DND-41 (cell line): ENCODE measurements around the gene SUB1.

Source experiments
- ATAC-seq: fragments of 200-7000 bp; cut with Tn5 transposase; 3 replicates; pipeline ENCODE4 v1.9.1; 2021; ENCODE audit warnings: low read depth; ENCODE audit not compliant: insufficient read depth
- DNase-seq: peaks from one replicate; pipeline ENCODE4 v3.0.0-alpha.2; 2020
- H2AFZ ChIP-seq: 2 replicates; pipeline ENCODE4 v1.6.0; 2012; ENCODE audit warnings: low read depth, low read length
- H3K27ac ChIP-seq: 2 replicates; pipeline ENCODE4 v1.5.1; 2012; ENCODE audit warnings: low read length, inconsistent platforms
- H3K27me3 ChIP-seq: fragments of 200-600 bp; sonication (generic); 2 replicates; pipeline ENCODE4 v1.6.0; 2012; ENCODE audit warnings: low read length, mild to moderate bottlenecking, inconsistent platforms; ENCODE audit not compliant: insufficient read depth, poor library complexity
- H3K36me3 ChIP-seq: 2 replicates; pipeline ENCODE4 v1.5.1; 2012; ENCODE audit warnings: low read length, inconsistent platforms; ENCODE audit not compliant: insufficient read depth
- H3K4me1 ChIP-seq: 2 replicates; pipeline ENCODE4 v1.5.1; 2012; ENCODE audit warnings: mild to moderate bottlenecking, low read length; ENCODE audit not compliant: insufficient read depth
- H3K4me2 ChIP-seq: 2 replicates; pipeline ENCODE4 v1.6.0; 2012; ENCODE audit warnings: mild to moderate bottlenecking, moderate library complexity, low read length, inconsistent platforms; ENCODE audit not compliant: insufficient read depth
- H3K4me3 ChIP-seq, 2 experiments: fragments of 200-600 bp in 1 of 2; shearing (Covaris generic) in 1 of 2; 2 replicates each; pipeline ENCODE4 v1.5.1; 2012 to 2016; ENCODE audit warnings: inconsistent platforms in 2 of 2, low read length in 2 of 2, mild to moderate bottlenecking in 2 of 2, low read depth in 1 of 2, moderate library complexity in 1 of 2
- H3K79me2 ChIP-seq: 2 replicates; pipeline ENCODE4 v1.6.0; 2012; ENCODE audit warnings: low read length, inconsistent platforms; ENCODE audit not compliant: insufficient read depth
- H3K9ac ChIP-seq: 2 replicates; pipeline ENCODE4 v1.6.0; 2012; ENCODE audit warnings: low read depth, mild to moderate bottlenecking, inconsistent platforms, low read length, moderate library complexity
- H3K9me3 ChIP-seq: 2 replicates; pipeline ENCODE4 v1.5.1; 2012; ENCODE audit warnings: low read length, moderate library complexity, mild to moderate bottlenecking, inconsistent platforms; ENCODE audit not compliant: insufficient read depth, severe bottlenecking
- H4K20me1 ChIP-seq: 2 replicates; pipeline ENCODE4 v1.6.0; 2012; ENCODE audit warnings: low read length; ENCODE audit not compliant: insufficient read depth
- EZH2 ChIP-seq: IDR thresholded peaks from 3 replicates; pipeline ENCODE4 v1.6.1; 2012; ENCODE audit warnings: borderline replicate concordance, low read depth, mild to moderate bottlenecking, moderate library complexity, low read length, inconsistent platforms; ENCODE audit not compliant: severe bottlenecking
- TF ChIP-seq, protein P1 (sequence below): IDR thresholded peaks from 2 replicates; pipeline ENCODE4 v1.5.1; 2012; ENCODE audit warnings: borderline replicate concordance, low read length, moderate library complexity, mild to moderate bottlenecking; ENCODE audit not compliant: poor library complexity, severe bottlenecking; ENCODE audit errors: extremely low read depth

The SUB1 gene

DNA sequence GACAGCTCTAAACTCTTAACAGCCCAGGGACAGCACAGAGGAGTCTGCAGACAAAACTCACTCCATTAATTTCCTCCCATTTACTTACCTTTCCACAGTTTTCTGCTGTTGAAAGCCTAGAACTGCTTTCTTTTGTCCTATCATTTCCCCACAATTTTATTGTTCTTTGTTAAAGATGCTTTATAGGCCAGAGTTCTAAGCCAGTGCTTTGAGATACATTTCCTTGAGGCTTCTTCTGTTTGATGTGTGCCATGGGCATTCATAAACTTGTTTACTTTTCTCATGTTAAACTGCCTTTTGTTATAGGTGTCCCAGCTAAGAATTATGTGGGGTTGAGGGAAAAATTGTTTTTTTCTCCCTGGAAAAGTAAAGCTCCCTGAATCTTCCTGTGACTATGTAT lies 25.9 kb upstream of the SUB1 start:
- no peak for DNase-seq
- H3K27ac ChIP-seq, result no peak overlapping the region
- ATAC-seq, result no peak
- no peaks in the 10 kb centered on the region for H3K27me3 ChIP-seq
- TF ChIP-seq, protein P1, sequence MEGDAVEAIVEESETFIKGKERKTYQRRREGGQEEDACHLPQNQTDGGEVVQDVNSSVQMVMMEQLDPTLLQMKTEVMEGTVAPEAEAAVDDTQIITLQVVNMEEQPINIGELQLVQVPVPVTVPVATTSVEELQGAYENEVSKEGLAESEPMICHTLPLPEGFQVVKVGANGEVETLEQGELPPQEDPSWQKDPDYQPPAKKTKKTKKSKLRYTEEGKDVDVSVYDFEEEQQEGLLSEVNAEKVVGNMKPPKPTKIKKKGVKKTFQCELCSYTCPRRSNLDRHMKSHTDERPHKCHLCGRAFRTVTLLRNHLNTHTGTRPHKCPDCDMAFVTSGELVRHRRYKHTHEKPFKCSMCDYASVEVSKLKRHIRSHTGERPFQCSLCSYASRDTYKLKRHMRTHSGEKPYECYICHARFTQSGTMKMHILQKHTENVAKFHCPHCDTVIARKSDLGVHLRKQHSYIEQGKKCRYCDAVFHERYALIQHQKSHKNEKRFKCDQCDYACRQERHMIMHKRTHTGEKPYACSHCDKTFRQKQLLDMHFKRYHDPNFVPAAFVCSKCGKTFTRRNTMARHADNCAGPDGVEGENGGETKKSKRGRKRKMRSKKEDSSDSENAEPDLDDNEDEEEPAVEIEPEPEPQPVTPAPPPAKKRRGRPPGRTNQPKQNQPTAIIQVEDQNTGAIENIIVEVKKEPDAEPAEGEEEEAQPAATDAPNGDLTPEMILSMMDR, result no peak
- no peak for TF ChIP-seq EZH2
- H4K20me1 ChIP-seq, result no peaks in the 10 kb centered on the region
- H3K4me1 ChIP-seq, result no peaks in the 10 kb centered on the region
- H3K36me3 ChIP-seq, result no peaks in the 10 kb centered on the region
- no peak overlapping the region for H3K4me2 ChIP-seq
- no peaks in the 10 kb centered on the region for H3K79me2 ChIP-seq
- no peak overlapping the region for H3K4me3 ChIP-seq
- no peaks in the 10 kb centered on the region for H3K9me3 ChIP-seq
- H3K9ac ChIP-seq, result no peak overlapping the region
- no peak overlapping the region for H2AFZ ChIP-seq

DNA sequence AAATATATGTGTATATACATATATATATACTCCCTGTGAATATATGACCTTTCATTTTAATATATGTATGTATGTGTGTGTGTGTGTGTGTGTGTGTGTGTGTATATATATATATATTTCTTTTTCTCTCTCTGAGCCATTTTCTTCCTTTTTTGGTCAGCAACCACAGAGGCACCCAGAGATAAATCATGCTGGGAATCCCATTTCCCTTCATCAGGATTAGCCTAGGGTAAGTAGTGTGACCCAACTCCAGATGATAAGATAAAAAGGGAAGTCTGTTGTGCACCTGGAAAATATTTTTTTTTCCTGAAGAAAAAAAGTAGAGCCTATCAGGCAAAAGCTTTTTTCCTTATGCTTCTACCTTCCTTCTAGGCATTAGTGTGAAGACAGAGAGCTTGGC lies 25.4 kb upstream of the SUB1 start:
- no peak overlapping the region for H3K9ac ChIP-seq
- no peaks in the 10 kb centered on the region for H3K4me1 ChIP-seq
- H3K27me3 ChIP-seq, result no peaks in the 10 kb centered on the region
- H3K36me3 ChIP-seq, result no peaks in the 10 kb centered on the region
- TF ChIP-seq, protein P1, result no peak
- TF ChIP-seq EZH2, result no peak
- H2AFZ ChIP-seq, result no peak overlapping the region
- no peak overlapping the region for H3K27ac ChIP-seq
- DNase-seq, result no peak
- H3K9me3 ChIP-seq, result no peaks in the 10 kb centered on the region
- no peak overlapping the region for H3K4me3 ChIP-seq
- H4K20me1 ChIP-seq, result no peaks in the 10 kb centered on the region
- no peak overlapping the region for H3K4me2 ChIP-seq
- no peaks in the 10 kb centered on the region for H3K79me2 ChIP-seq
- no peak for ATAC-seq

DNA sequence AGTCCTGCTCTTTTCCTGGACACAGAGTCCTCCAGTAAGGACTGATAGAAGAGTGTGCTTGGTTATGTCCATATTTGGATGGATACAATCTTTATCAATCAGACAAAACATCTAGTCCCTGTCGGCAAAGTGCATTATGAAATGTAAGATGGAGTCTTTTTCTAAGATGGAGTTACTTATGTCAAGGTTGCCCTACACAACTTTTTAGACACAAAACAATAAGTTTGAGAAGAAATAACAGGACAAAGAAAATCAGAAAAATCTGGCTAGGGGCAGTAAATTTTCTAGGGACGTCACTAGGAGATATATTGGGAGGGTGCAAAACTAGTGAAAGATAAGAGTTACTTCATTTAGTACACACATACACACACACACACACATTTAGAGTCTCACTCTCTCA lies 23.3 kb upstream of the SUB1 start:
- no peak for DNase-seq
- TF ChIP-seq, protein P1, result no peak
- no peak for TF ChIP-seq EZH2
- no peaks in the 10 kb centered on the region for H3K9me3 ChIP-seq
- H3K27me3 ChIP-seq, result no peaks in the 10 kb centered on the region
- H4K20me1 ChIP-seq, result no peaks in the 10 kb centered on the region
- no peak overlapping the region for H3K27ac ChIP-seq
- H3K4me1 ChIP-seq, result no peaks in the 10 kb centered on the region
- H3K9ac ChIP-seq, result no peak overlapping the region
- H3K4me3 ChIP-seq, result no peak overlapping the region
- no peak overlapping the region for H2AFZ ChIP-seq
- ATAC-seq, result no peak
- no peaks in the 10 kb centered on the region for H3K36me3 ChIP-seq
- H3K79me2 ChIP-seq, result no peaks in the 10 kb centered on the region
- no peak overlapping the region for H3K4me2 ChIP-seq

DNA sequence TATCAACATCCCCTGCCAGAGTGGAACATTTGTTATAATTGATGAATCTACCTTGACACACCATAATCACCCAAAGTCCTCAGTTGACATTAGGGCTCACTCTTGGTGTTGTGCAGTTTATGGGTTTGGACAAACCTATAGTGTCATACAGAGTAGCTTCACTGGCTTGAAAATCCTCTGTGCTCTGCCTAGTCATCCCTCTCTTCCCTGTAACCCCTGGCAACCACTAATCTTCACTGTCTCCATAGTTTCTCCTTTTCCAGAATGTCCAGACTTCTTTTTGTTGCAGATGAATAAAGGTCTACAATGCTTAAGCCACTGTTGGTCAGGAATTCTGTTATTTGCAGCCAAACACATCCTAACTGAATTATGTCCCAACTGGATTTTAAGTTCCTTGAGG lies 22.5 kb upstream of the SUB1 start:
- no peak overlapping the region for H2AFZ ChIP-seq
- H3K27me3 ChIP-seq, result no peaks in the 10 kb centered on the region
- TF ChIP-seq EZH2, result no peak
- TF ChIP-seq, protein P1, result no peak
- H3K4me2 ChIP-seq, result no peak overlapping the region
- H3K4me3 ChIP-seq, result no peak overlapping the region
- H3K79me2 ChIP-seq, result no peaks in the 10 kb centered on the region
- no peaks in the 10 kb centered on the region for H3K4me1 ChIP-seq
- H3K36me3 ChIP-seq, result no peaks in the 10 kb centered on the region
- no peak overlapping the region for H3K9ac ChIP-seq
- no peaks in the 10 kb centered on the region for H3K9me3 ChIP-seq
- ATAC-seq (no peak), DNase-seq (no peak)
- H4K20me1 ChIP-seq, result no peaks in the 10 kb centered on the region
- H3K27ac ChIP-seq, result no peak overlapping the region
